GM12801 (cell line): ENCODE results near the gene PES1.

Experiments used
- TF ChIP-seq, protein P1 (sequence below): IDR thresholded peaks from one replicate; pipeline ENCODE4 v1.5.1; 2011; ENCODE audit warnings: control low read depth; ENCODE audit not compliant: insufficient read length; ENCODE audit errors: extremely low read depth

The PES1 gene

DNA sequence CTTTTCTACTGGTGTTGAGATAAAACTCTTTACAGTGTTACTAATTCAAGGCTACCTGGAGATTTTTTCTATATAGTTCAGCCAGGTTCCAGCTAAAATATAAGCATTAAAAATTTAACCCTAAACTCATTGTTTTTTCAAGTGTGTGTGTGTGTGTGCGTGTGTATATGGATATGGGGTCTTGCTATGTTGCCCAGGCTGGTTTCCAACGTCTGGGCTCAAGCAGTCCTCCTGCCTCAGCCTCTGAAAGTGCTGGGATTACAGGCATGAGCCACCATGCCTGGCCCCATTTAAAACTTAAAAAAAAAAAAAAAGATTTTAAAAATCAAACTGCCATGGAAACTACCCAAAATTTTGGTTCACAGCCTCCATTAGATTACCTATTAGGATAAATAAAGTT lies 4.5 kb upstream of the PES1 start:
- TF ChIP-seq, protein P1, sequence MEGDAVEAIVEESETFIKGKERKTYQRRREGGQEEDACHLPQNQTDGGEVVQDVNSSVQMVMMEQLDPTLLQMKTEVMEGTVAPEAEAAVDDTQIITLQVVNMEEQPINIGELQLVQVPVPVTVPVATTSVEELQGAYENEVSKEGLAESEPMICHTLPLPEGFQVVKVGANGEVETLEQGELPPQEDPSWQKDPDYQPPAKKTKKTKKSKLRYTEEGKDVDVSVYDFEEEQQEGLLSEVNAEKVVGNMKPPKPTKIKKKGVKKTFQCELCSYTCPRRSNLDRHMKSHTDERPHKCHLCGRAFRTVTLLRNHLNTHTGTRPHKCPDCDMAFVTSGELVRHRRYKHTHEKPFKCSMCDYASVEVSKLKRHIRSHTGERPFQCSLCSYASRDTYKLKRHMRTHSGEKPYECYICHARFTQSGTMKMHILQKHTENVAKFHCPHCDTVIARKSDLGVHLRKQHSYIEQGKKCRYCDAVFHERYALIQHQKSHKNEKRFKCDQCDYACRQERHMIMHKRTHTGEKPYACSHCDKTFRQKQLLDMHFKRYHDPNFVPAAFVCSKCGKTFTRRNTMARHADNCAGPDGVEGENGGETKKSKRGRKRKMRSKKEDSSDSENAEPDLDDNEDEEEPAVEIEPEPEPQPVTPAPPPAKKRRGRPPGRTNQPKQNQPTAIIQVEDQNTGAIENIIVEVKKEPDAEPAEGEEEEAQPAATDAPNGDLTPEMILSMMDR, result no peak

DNA sequence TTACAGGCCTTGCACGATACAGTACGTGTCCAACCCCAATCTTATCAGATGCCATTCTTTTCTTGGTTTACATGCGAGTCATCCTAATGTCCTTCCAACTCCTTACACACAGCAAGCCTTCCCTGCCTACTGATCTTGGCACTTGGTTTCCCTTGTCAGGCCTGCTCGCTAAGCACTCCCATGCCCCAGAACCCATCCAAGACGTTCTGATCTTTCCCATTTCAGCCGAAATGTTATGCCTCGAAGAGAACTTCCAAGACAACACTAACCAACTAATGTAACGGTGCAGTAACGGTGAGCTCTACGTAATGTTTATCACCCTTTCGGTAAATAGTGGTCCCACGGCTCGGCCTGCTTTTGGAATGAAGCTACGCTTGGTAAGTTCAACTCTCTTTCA lies 521 bp downstream of the PES1 start:
- TF ChIP-seq, protein P1, result no peak

DNA sequence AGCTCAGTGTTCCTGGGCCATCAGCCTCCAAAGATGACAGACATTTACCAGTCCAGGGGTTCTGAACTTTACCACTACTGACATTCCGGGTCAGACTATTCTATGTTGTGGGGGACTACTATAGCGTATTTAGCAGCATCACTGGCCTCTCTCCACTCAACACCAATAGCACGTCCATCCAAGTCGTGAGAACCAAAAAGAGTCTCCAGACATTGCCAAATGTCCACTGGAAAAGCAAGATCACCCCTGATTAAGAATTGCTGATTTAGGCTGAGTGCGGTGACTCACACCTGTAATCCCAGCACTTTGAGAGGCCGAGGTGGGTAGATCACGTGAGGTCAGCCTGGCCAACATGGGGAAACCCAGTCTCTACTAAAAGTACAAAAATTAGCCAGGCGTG lies 5.3 kb downstream of the PES1 start:
- TF ChIP-seq, protein P1, result no peak

DNA sequence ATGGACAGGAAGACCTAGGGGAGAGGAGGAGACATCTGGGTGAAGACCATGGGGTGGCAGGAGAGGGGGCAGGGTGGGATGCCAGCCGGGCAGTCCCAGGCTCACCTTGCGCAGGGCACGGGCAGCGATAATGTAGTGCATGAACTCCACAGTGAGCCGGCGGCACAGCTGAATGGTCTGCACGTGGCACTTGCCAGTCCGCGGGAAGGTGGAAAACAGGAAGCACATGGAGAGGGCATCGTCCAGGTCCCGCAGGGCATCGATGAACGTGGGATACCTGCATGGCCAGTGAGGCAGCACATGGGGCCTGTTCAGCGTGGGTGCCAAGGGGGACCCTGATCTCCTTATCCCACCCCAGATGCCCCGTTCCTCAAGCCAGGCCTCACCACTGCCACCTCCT lies 7.3 kb downstream of the PES1 start:
- TF ChIP-seq, protein P1, result no peak

DNA sequence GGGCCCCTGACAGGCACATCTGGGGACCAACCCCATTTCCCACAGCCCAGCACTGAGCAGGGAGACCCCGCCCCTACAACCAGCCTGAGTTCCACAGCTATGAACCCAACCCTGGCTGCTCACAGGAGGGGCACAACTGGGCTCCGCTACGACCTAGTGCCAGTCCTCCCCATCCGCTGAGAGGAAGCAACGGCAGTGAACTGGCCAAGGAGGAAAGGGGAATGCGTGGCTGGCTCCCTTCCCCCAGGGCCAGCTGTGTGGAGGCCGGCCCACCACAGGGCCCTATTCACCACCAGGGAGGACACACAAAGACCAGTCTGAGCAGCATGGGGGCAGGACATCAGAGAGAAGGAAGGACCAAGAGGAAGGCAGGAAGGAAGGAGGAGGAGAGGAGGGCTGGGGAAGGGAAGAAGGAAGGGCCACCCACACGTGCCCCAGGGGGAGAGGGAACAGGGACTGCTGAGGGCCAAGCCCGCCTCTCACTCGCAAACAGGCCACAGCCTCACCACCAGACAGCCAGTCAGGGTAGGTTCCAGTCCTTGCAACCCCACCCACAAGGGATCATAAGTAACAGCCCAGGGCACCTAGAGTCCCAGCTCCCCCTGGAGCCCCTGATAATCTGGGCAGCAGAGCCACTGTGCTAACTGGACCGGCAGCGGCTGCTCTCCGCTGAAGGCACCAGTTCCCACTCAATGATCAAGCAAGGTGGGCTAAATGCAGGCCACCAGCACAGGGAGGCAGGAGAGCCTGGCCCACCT lies 8.7 kb downstream of the PES1 start:
- TF ChIP-seq, protein P1, result no peak

DNA sequence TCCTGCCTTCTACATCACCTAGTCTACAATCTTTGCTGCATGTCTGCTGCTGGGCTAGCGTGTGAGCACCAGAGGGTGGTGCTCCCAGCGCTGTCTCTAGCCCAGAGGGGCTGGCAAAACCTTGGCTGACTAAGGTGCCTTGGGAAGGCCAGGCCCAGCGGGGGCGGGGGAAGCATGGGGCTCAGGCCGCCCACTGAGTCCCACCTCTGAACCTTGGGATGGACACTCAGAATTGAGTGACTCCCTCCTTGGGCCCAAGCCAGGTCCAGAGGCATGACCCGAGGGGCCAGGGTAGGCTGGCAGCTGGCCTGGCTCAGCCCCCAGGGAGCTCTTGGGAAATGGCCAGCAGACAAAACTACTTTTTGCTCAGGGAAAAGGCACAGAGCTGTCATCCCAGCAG lies 9.7 kb downstream of the PES1 start:
- TF ChIP-seq, protein P1, result no peak

DNA sequence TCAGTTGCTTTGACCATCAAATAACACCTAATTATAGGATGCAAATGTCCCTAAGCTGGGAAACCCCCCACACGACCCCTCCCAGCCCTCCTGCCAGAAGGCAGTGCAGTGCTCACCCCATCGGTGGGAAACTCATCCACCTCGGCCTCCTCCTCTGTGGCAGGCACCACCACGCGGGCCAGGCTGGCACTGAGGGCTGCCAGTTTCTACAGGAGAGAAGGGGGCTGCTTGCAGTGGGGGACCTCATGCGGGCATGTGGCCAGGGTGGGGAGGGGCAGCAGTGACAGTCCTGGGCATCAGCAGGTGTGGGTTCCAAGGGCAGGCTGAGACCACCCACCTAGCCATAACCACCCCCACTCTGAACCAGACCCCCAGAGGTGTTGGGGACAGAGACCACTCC lies 10.8 kb downstream of the PES1 start:
- TF ChIP-seq, protein P1, result no peak
